GM12891 (cell line): ENCODE measurements around the gene C4orf54.

Source experiments
- POLR2A ChIP-seq: IDR thresholded peaks from 2 replicates; pipeline ENCODE4 v1.6.1; 2011; ENCODE audit warnings: low read depth, low read length, control low read depth
- POLR2AphosphoS5 ChIP-seq: IDR thresholded peaks from 2 replicates; pipeline ENCODE4 v1.6.1; 2011; ENCODE audit warnings: low read depth, low read length, control low read depth
- TAF1 ChIP-seq: IDR thresholded peaks from 2 replicates; pipeline ENCODE4 v1.6.1; 2011; ENCODE audit warnings: low read depth, low read length, control low read depth

DNA sequence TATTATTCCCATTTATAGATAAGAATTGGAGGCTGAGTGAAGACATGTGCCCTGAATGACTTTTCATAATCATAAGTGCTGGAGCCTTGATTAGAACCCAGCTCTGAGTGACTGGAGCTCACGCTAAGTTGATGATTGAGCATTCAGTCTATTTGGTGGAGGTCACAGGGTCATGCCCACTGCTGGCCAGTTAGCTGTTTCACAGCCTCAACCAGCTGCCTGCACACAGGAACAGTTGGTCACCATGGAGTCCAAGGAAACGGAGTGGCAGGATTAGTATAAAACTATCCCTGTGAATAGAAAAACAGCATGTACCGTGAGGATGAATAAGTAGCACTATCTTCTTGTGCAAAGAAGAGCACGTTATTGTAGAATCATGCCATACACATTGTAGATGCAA is 1.0 kb upstream of the C4orf54 start:
- TF ChIP-seq POLR2A (no peak), TAF1 (no peak), POLR2AphosphoS5 (no peak)
